Measurements from ENCODE around the gene SEMA6B. TPM values are rescaled to one million over a fixed set of nuclear protein-coding genes. Genes with fewer than 3 reads are reported as not detected.

SEMA6B gene
- polyA plus RNA-seq, 1 of the 3 experiments (the other 2 are of a cell fraction), result 3.7 TPM

DNA sequence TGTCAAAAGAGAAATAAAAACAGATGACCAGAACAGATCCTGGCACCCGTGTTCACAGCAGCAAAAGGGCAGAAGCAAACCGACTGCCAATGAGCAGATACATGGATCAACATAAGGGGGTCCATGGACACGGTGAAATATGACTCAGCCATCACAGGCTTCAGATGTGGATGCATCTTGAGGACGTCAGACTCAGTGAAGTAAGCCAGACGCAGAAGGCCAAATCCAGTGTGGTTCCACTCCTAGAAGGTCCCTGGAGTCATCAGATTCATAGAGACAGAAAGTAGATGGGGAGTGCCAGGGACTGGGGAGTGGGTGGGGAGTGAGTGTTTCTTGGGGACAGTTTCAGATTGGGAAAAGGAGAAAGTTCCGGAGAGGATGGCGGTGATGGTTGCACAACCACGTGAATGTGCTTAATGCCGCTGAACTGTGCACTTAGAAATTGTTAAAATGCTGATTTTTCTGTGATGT, 28.8 kb upstream of the SEMA6B start:
- no peaks in the 10 kb centered on the region for H3K36me3 ChIP-seq (replicated peaks in 1 of 2; ENCODE audit: control insufficient read depth in 1 of 2, insufficient read depth in 2 of 2, low read length in 1 of 2)
- no peak overlapping the region for H3K4me3 ChIP-seq (ENCODE audit: low read depth in 2 of 2, low read length in 1 of 2)
- no peak overlapping the region for H3K4me2 ChIP-seq
- DNase-seq, result no peak
- no peaks in the 10 kb centered on the region for H3K9me2 ChIP-seq
- no peaks in the 10 kb centered on the region for H3K79me2 ChIP-seq (ENCODE audit: insufficient read depth)
- no peak overlapping the region for H3K27ac ChIP-seq (ENCODE audit: low read depth in 2 of 2, low read length in 1 of 2)
- 52% methylated on average over 9 of the region's 9 CpGs for WGBS (ENCODE audit: low lambda C conversion rate)
- H3K9ac ChIP-seq, result no peak overlapping the region
- H2AFZ ChIP-seq (ENCODE audit: low read depth), result no peak overlapping the region
- POLR2A ChIA-PET, result interaction anchor here (0.9 kb wide), 1 partner anchor 154 kb away, joined by 3 read pairs; no protein-coding TSS in a partner anchor
- H4K20me1 ChIP-seq (ENCODE audit: insufficient read depth), result no peaks in the 10 kb centered on the region
- H3K4me1 ChIP-seq (ENCODE audit: control insufficient read depth in 1 of 2, insufficient read depth in 2 of 2, low read depth in 1 of 2, low read length in 1 of 2), result peaks cover 0 to 8% of the 10 kb centered on the region in 2 experiments; a peak in 1 of 4 replicates
- CTCF ChIA-PET, result interaction anchor here (0.6 to 9.9 kb wide), 6 partner anchors 12 to 89 kb away, joined by 3 to 93 read pairs (median 16); partner anchors contain the start of gene PLIN5
- H3F3A ChIP-seq (replicated peaks; ENCODE audit: insufficient read depth), result peaks cover 6% of the 10 kb centered on the region
- TF ChIP-seq TCF12 (IDR thresholded peaks at IDR 0.05), result no peak
- H3K9me3 ChIP-seq, result no peaks in the 10 kb centered on the region
- H3K27me3 ChIP-seq (ENCODE audit: insufficient read depth), result peaks cover 24% of the 10 kb centered on the region; the same call in 1 of the 2 replicates

- Histone ChIP-seq H2AFZ (ENCODE audit: low read depth) (no peak overlapping the region), H3K9me2 (no peaks in the 10 kb centered on the region), H3K27ac (ENCODE audit: low read depth in 2 of 2, low read length in 1 of 2) (no peak overlapping the region), H3K36me3 (replicated peaks in 1 of 2; ENCODE audit: control insufficient read depth in 1 of 2, insufficient read depth in 2 of 2, low read length in 1 of 2) (no peaks in the 10 kb centered on the region), H3F3A (replicated peaks; ENCODE audit: insufficient read depth) (peaks cover 9% of the 10 kb centered on the region), H3K9me3 (no peaks in the 10 kb centered on the region), H3K27me3 (ENCODE audit: insufficient read depth) (peaks cover 24% of the 10 kb centered on the region; the same call in 1 of the 2 replicates), H3K79me2 (ENCODE audit: insufficient read depth) (no peaks in the 10 kb centered on the region), H3K4me3 (ENCODE audit: low read depth in 2 of 2, low read length in 1 of 2) (no peak overlapping the region), H3K4me2 (no peak overlapping the region), H3K4me1 (ENCODE audit: control insufficient read depth in 1 of 2, insufficient read depth in 2 of 2, low read depth in 1 of 2, low read length in 1 of 2) (peaks cover 0 to 8% of the 10 kb centered on the region in 2 experiments; a peak in 1 of 4 replicates), H4K20me1 (ENCODE audit: insufficient read depth) (no peaks in the 10 kb centered on the region), H3K9ac (no peak overlapping the region)
- DNase-seq, result no peak
- ChIA-PET CTCF (interaction anchor here (1.5 to 5.8 kb wide), 4 partner anchors 11 to 49 kb away, joined by 9 to 47 read pairs (median 16); no protein-coding TSS in a partner anchor), POLR2A (interaction anchor here (0.9 kb wide), 1 partner anchor 155 kb away, joined by 3 read pairs; no protein-coding TSS in a partner anchor)
- TF ChIP-seq TEAD4 (IDR thresholded peaks at IDR 0.05; ENCODE audit: borderline replicate concordance, insufficient read depth) (no peak), NRF1 (IDR thresholded peaks at IDR 0.05; ENCODE audit: low read depth, low read length) (no peak), RAD21 (IDR thresholded peaks at IDR 0.05; ENCODE audit: low read length) (no peak), NFIC (IDR thresholded peaks at IDR 0.05; ENCODE audit: borderline replicate concordance) (no peak), MXI1 (IDR thresholded peaks at IDR 0.05; ENCODE audit: low read depth, low read length) (no peak), SMC3 (IDR thresholded peaks at IDR 0.05; ENCODE audit: low read depth, low read length) (no peak), TCF12 (IDR thresholded peaks at IDR 0.05) (no peak), MEF2A (IDR thresholded peaks at IDR 0.05; ENCODE audit: borderline replicate concordance, low read depth) (no peak), JUND (IDR thresholded peaks at IDR 0.05) (no peak)
- TF ChIP-seq, protein P1, sequence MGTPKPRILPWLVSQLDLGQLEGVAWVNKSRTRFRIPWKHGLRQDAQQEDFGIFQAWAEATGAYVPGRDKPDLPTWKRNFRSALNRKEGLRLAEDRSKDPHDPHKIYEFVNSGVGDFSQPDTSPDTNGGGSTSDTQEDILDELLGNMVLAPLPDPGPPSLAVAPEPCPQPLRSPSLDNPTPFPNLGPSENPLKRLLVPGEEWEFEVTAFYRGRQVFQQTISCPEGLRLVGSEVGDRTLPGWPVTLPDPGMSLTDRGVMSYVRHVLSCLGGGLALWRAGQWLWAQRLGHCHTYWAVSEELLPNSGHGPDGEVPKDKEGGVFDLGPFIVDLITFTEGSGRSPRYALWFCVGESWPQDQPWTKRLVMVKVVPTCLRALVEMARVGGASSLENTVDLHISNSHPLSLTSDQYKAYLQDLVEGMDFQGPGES (IDR thresholded peaks at IDR 0.05; ENCODE audit: low read depth, low read length), result no peak
- 86% methylated on average over 6 of the region's 6 CpGs for WGBS (ENCODE audit: low lambda C conversion rate)
Observed at GRCh38 chr19:4587527-4587926, 28.0 kb upstream of the SEMA6B start.

- Histone ChIP-seq H3K9ac (no peak overlapping the region), H3K27me3 (ENCODE audit: insufficient read depth) (peaks cover 19% of the 10 kb centered on the region; the same call in 1 of the 2 replicates), H3K27ac (ENCODE audit: low read depth in 2 of 2, low read length in 1 of 2) (no peak overlapping the region), H3K9me3 (no peaks in the 10 kb centered on the region), H3K4me3 (ENCODE audit: low read depth in 2 of 2, low read length in 1 of 2) (no peak overlapping the region), H2AFZ (ENCODE audit: low read depth) (no peak overlapping the region), H3K79me2 (ENCODE audit: insufficient read depth) (no peaks in the 10 kb centered on the region), H3K4me2 (no peak overlapping the region), H3K4me1 (ENCODE audit: control insufficient read depth in 1 of 2, insufficient read depth in 2 of 2, low read depth in 1 of 2, low read length in 1 of 2) (peaks cover 0 to 8% of the 10 kb centered on the region in 2 experiments; a peak in 1 of 4 replicates), H3K9me2 (no peaks in the 10 kb centered on the region), H4K20me1 (ENCODE audit: insufficient read depth) (no peaks in the 10 kb centered on the region), H3F3A (replicated peaks; ENCODE audit: insufficient read depth) (peaks cover 14% of the 10 kb centered on the region), H3K36me3 (replicated peaks in 1 of 2; ENCODE audit: control insufficient read depth in 1 of 2, insufficient read depth in 2 of 2, low read length in 1 of 2) (no peaks in the 10 kb centered on the region)
- 66% methylated on average over 6 of the region's 6 CpGs for WGBS (ENCODE audit: low lambda C conversion rate)
- POLR2A ChIA-PET, result no interaction called here
- DNase-seq, result no peak
- CTCF ChIA-PET, result interaction anchor here (1.5 to 5.8 kb wide), 4 partner anchors 10 to 50 kb away, joined by 9 to 47 read pairs (median 16); no protein-coding TSS in a partner anchor
- TF ChIP-seq RAD21 (IDR thresholded peaks at IDR 0.05; ENCODE audit: low read length) (no peak), REST (IDR thresholded peaks at IDR 0.05; ENCODE audit: low read depth, low read length) (no peak), NFIC (IDR thresholded peaks at IDR 0.05; ENCODE audit: borderline replicate concordance) (no peak), SIN3A (IDR thresholded peaks at IDR 0.05; ENCODE audit: borderline replicate concordance, low read depth, low read length) (no peak), GATA2 (CRISPR knock-in tag; IDR thresholded peaks at IDR 0.05) (no peak), EP300 (IDR thresholded peaks at IDR 0.05; ENCODE audit: borderline replicate concordance in 1 of 2, low read depth in 1 of 2, low read length in 1 of 2) (no peak), TCF12 (IDR thresholded peaks at IDR 0.05) (no peak)
Observed at GRCh38 chr19:4586691-4587090, 27.2 kb upstream of the SEMA6B start.
